ENCODE measurements around the gene PRR22. TPM values are rescaled to one million over a fixed set of nuclear protein-coding genes. Genes with fewer than 3 reads are reported as not detected.

PRR22 gene
- total RNA-seq, 4 donors from 2014 or later = 0.54 to 2.0 (median 1.2) TPM

GRCh38 chr19:5814852-5815246 lies 30.3 kb upstream of the PRR22 start:
- DNase-seq = no peak

GRCh38 chr19:5814123-5814851 lies 29.7 kb upstream of the PRR22 start:
- H3K4me1 ChIP-seq = no peaks in the 10 kb centered on the region
- no peaks in the 10 kb centered on the region for H3K27me3 ChIP-seq
- TF ChIP-seq, protein P1, sequence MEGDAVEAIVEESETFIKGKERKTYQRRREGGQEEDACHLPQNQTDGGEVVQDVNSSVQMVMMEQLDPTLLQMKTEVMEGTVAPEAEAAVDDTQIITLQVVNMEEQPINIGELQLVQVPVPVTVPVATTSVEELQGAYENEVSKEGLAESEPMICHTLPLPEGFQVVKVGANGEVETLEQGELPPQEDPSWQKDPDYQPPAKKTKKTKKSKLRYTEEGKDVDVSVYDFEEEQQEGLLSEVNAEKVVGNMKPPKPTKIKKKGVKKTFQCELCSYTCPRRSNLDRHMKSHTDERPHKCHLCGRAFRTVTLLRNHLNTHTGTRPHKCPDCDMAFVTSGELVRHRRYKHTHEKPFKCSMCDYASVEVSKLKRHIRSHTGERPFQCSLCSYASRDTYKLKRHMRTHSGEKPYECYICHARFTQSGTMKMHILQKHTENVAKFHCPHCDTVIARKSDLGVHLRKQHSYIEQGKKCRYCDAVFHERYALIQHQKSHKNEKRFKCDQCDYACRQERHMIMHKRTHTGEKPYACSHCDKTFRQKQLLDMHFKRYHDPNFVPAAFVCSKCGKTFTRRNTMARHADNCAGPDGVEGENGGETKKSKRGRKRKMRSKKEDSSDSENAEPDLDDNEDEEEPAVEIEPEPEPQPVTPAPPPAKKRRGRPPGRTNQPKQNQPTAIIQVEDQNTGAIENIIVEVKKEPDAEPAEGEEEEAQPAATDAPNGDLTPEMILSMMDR (IDR thresholded peaks at IDR 0.05) = no peak
- no peak for TF ChIP-seq POLR2A (IDR thresholded peaks at IDR 0.05)
- intact Hi-C loops (cut with DNase I) = no loop called here
- no peak for DNase-seq
- H3K4me3 ChIP-seq (replicated peaks in 1 of 3) = no peak overlapping the region
- no peaks in the 10 kb centered on the region for H3K36me3 ChIP-seq
- no peak overlapping the region for H3K27ac ChIP-seq
- 73 to 76% methylated on average over 8 to 9 of the region's 9 CpGs for WGBS, 2 donors
- H3K9me3 ChIP-seq = no peaks in the 10 kb centered on the region

More at GRCh38 chr19:5814852-5815246, 30.3 kb upstream of the PRR22 start:
- Histone ChIP-seq H3K27ac (no peak overlapping the region), H3K36me3 (no peaks in the 10 kb centered on the region), H3K4me3 (replicated peaks in 1 of 3) (no peak overlapping the region), H3K4me1 (no peaks in the 10 kb centered on the region), H3K27me3 (no peaks in the 10 kb centered on the region), H3K9me3 (no peaks in the 10 kb centered on the region)
- TF ChIP-seq, protein P1 (IDR thresholded peaks at IDR 0.05) = no peak
- no peak for TF ChIP-seq POLR2A (IDR thresholded peaks at IDR 0.05)
- WGBS, 2 donors = 41 to 44% methylated on average over 5 to 9 of the region's 11 CpGs
- intact Hi-C loops (cut with DNase I) = no loop called here

GRCh38 chr19:5811117-5811516 lies 26.6 kb upstream of the PRR22 start:
- TF ChIP-seq, protein P1 (IDR thresholded peaks at IDR 0.05) = no peak
- TF ChIP-seq POLR2A (IDR thresholded peaks at IDR 0.05) = no peak
- H3K36me3 ChIP-seq = no peaks in the 10 kb centered on the region
- H3K4me1 ChIP-seq = peaks cover 0 to under 1% of the 10 kb centered on the region in 2 donors
- no peaks in the 10 kb centered on the region for H3K9me3 ChIP-seq
- no peak overlapping the region for H3K4me3 ChIP-seq (replicated peaks in 1 of 3)
- 88 to 89% methylated on average over 4 of the region's 4 CpGs for WGBS, 2 donors
- intact Hi-C loops (cut with DNase I) = no loop called here
- DNase-seq = no peak
- no peaks in the 10 kb centered on the region for H3K27me3 ChIP-seq
- H3K27ac ChIP-seq = no peak overlapping the region

GRCh38 chr19:5809469-5809868 lies 24.9 kb upstream of the PRR22 start:
- intact Hi-C loops (cut with DNase I) = loop anchor here (5.0 to 10.0 kb wide), 2 partner anchors 155 to 213 kb away; no protein-coding TSS in a partner anchor
- Histone ChIP-seq H3K36me3 (no peaks in the 10 kb centered on the region), H3K27ac (no peak overlapping the region), H3K27me3 (no peaks in the 10 kb centered on the region), H3K9me3 (no peaks in the 10 kb centered on the region), H3K4me1 (peaks cover 2 to 12% of the 10 kb centered on the region in 2 donors), H3K4me3 (replicated peaks in 1 of 3) (no peak overlapping the region)
- WGBS, 2 donors = 79 to 86% methylated on average over 10 of the region's 10 CpGs
- TF ChIP-seq, protein P1 (IDR thresholded peaks at IDR 0.05) = no peak
- TF ChIP-seq POLR2A (IDR thresholded peaks at IDR 0.05) = no peak
- no peak for DNase-seq

DNA sequence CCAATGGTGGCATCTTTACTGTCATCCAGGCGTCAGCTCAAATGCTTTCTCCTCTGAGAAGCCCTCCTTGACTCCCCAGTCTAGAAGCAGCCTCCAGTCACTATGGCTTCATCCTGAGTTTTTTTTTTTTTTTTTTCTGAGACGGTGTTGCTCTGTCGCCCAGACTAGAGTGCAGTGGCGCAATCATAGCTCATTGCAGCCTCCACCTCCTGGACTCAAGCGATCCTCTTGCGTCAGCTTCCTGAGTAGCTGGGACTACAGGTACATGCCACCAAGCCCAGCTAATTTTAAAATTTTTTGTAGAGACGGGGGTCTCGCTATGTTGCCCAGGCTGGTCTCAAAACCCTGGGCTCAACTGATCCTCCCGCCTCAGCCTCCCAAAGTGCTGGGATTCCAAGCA lies 24.5 kb upstream of the PRR22 start:
- no peaks in the 10 kb centered on the region for H3K27me3 ChIP-seq
- H3K36me3 ChIP-seq = no peaks in the 10 kb centered on the region
- WGBS, 2 donors = 87 to 91% methylated on average over 9 of the region's 9 CpGs
- no peaks in the 10 kb centered on the region for H3K9me3 ChIP-seq
- peaks cover 3 to 14% of the 10 kb centered on the region in 2 donors for H3K4me1 ChIP-seq
- DNase-seq = no peak
- TF ChIP-seq, protein P1 (IDR thresholded peaks at IDR 0.05) = no peak
- TF ChIP-seq POLR2A (IDR thresholded peaks at IDR 0.05) = no peak
- no peak overlapping the region for H3K4me3 ChIP-seq (replicated peaks in 1 of 3)
- intact Hi-C loops (cut with DNase I) = loop anchor here (5.0 to 10.0 kb wide), 2 partner anchors 156 to 213 kb away; no protein-coding TSS in a partner anchor
- H3K27ac ChIP-seq = no peak overlapping the region
